ENCODE results near the gene PIK3R2. TPM values are rescaled to one million over a fixed set of nuclear protein-coding genes. Genes with fewer than 3 reads are reported as not detected.

The PIK3R2 gene
- total RNA-seq, 1 donor from 2014 or later = 36.4 TPM

Other genes with a start within 250 kb of the PIK3R2 start
- 87.9 TPM for gene CCDC124, start 220.1 kb upstream of the PIK3R2 start, total RNA-seq (ENCODE audit: unreplicated experiment)
- 91.1 TPM for gene KCNN1, start 186.1 kb upstream of the PIK3R2 start, total RNA-seq (ENCODE audit: unreplicated experiment)
- 4.0 TPM for gene ARRDC2, start 145.0 kb upstream of the PIK3R2 start, total RNA-seq (ENCODE audit: unreplicated experiment)
- gene IL12RB1, start 66.2 kb upstream of the PIK3R2 start, total RNA-seq (ENCODE audit: unreplicated experiment) = not detected
- gene MAST3, start 55.4 kb upstream of the PIK3R2 start, total RNA-seq (ENCODE audit: unreplicated experiment) = 16.6 TPM
- 0.76 TPM for gene IFI30, start 20.6 kb downstream of the PIK3R2 start, total RNA-seq (ENCODE audit: unreplicated experiment)
- gene MPV17L2, start 40.1 kb downstream of the PIK3R2 start, total RNA-seq (ENCODE audit: unreplicated experiment) = 17.9 TPM
- gene RAB3A, start 50.9 kb downstream of the PIK3R2 start, total RNA-seq (ENCODE audit: unreplicated experiment) = 77.4 TPM
- gene PDE4C, start 73.3 kb downstream of the PIK3R2 start, total RNA-seq (ENCODE audit: unreplicated experiment) = 69.8 TPM
- gene IQCN, start 121.3 kb downstream of the PIK3R2 start, total RNA-seq (ENCODE audit: unreplicated experiment) = 23.6 TPM
- gene JUND, start 128.5 kb downstream of the PIK3R2 start, total RNA-seq (ENCODE audit: unreplicated experiment) = 341 TPM
- 137 TPM for gene LSM4, start 169.9 kb downstream of the PIK3R2 start, total RNA-seq (ENCODE audit: unreplicated experiment)
- gene PGPEP1, start 187.4 kb downstream of the PIK3R2 start, total RNA-seq (ENCODE audit: unreplicated experiment) = 25.6 TPM
- gene GDF15, start 233.0 kb downstream of the PIK3R2 start, total RNA-seq (ENCODE audit: unreplicated experiment) = 8.9 TPM
- not detected for gene LRRC25, start 244.5 kb downstream of the PIK3R2 start, total RNA-seq (ENCODE audit: unreplicated experiment)

Data from glutamatergic neuron (in vitro differentiated cells).